NCI-H1417 (cell line): Measurements from ENCODE around the gene GART.
A peak's percentile ranks its signal among the peaks of the same experiment; 100 is the strongest.
"Not testable (repeated sequence)": the region's sequence is repeated elsewhere in the genome, so short reads cannot be mapped to it uniquely, and the experiment has no call there.

Experiments
- DNase-seq, 3 experiments: peaks; one replicate each; lab custom pipeline; 2025; lab: John Stamatoyannopoulos, UW

Gene GART

DNA sequence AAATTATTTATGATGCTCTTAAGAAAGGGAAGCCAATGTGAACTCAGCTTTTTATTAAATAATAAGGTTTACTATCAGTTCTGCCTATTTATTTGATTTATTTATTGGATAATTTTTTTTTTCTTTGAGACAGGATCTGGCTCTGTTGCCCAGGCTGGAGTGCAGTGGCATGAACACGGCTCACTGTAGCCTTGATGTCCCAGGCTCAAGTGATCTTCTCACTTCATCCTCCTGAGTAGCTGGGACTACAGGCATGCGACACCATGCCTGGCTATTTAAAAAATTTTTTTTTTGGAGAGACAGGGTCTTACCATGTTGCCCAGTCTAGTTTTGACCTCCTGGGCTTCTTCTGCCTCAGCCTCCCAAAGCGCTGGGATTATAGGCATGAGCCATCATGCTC is 29.4 kb downstream of the GART start:
- DNase-seq, result no peak

DNA sequence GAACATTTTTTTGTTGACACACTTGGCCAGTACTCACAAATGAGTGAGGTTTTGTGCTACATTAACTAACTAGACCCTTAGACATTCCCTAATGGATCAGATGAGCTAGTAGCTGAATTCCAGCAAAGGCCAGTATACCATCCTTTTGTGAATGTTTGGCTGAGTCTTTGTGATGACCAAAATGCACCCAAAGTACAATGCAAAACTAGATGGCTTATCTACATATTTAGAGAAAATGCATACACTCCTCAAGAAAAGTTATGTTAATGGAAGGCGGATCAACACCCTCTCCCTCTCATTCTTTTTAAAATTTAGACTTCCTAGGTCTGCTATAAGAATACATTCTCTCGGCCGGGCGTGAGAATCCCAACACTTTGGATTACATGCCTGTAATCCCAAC is 30.3 kb downstream of the GART start:
- DNase-seq, result no peak

DNA sequence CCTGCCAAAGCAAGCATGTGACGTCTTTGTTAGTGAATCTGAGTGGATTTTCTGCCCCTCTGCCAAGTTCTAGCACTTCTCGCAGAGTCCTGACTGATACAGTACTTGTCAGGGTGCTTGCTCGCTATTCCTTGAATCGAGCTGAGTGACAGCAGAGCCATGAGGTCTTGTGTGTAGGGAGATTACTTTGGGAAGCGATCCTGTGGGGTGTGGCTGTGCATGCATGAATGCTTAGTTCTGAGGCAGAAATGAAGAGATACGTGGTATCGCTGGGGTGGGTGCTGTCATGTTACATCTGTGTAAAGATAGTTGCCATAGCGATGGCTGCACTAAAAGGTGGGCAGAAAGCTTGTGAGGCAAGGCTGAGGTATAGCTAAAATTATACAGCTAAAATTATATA is 31.1 kb downstream of the GART start:
- DNase-seq, result no peak

DNA sequence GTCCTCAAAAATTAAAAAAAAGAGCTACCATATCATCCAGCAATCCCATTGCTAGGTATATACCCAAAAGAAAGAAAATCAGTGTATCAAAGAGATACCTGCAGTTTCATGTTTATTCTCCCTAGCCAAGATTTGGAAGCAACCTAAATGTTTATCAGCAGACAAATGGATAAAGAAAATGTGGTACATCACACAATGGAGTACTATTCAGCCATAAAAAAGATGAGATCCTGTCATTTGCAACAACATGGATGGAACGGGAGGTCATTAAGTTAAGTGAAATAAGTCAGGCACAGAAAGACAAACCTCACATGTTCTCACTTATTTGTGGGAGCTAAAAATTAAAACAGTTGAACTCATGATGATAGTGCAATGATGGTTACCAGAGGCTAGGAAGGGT is 34.9 kb downstream of the GART start:
- not testable (repeated sequence) for DNase-seq

DNA sequence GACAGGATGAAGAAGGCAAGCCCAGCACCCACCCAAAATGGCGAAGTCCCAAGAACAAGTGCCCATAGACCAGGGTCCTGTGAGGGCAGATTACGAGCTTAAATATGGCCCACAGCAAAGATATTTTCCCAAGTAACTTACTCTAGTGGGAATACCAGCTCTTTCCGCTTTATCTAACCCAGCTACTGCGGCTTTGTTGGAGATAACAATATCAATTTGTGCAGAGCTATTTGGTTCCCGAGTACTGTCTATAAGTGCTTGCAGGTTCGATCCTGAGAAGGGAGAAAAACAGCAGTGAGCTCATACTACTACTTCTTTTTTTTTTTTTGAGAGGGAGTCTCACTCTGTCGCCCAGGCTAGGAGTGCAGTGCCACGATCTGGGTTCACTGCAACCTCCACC is 36.1 kb downstream of the GART start:
- no peak for DNase-seq

DNA sequence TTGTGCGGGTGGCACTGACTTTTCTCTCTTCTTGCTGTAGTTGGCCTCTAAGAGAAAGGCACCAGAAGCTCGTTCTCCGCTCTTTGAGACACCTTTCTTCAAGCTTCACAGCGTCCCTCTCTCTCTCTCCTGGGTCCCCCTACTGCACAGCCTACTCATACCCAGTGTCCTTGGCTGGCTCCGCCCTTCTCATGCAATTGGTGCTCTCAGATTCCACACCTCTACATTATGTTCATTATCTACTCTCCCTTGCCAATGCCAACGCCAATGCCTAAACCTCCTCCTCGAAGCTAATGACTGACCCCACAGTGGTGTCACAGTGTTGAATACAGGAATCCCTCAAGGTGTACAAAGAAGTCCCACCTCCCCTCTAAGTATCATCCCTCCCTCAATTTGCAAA is 45.6 kb downstream of the GART start:
- no peak for DNase-seq

DNA sequence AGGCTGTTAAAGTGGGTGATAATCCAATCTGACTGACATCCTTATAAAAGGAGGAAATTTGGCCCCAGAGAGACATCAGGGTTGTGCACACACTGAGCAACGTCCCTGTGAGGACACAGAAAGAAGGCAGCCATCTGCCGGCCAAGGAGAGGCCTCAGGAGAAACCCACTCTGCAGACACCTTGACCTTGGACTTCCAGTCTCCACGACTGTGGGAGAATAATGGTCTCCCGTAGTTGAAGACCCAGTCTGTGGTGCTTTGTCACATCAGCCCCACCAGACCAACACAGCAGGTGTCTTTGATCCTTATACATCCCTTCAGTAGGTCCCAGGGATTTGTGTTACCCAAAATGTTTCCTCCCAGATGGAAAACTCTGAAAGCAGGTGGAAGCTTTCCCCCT is 46.2 kb downstream of the GART start:
- no peak for DNase-seq

DNA sequence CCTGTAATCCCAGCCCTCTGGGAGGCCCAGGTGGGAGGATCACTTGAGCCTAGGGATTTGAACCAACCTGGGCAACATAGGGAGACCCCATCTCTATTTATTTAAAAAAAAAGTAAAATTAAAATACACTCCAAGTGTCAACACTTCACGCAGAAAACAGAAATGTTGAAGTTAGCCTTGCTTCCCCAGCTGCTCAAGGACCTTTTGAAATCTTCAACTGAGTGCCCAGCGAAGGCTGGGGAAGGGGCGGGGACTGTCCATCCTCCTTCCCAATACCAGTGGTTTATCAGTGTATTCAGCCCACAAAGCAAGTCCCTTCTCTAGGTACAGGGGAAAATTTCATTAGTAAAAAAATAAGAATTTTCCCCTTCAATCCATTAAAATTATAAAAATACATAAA is 48.2 kb downstream of the GART start:
- DNase-seq, result no peak

DNA sequence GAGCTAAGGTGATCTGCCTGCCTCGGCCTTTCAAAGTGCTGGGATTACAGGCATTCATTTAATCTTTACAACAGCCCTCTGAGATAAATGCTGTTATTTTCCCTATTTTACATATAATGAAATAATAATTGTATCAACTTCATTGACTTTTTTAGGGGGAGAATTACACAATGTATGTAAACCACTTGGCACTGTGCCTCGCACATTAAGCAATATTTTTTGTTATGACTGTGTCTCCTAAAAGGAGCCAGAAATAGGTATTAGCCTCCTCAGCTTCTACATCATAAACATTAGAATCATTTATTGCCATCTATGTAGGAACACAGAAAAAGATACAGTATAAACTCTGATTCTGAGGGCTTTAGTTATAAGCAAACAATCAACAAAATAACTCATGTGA is 49.3 kb downstream of the GART start:
- no peak for DNase-seq

DNA sequence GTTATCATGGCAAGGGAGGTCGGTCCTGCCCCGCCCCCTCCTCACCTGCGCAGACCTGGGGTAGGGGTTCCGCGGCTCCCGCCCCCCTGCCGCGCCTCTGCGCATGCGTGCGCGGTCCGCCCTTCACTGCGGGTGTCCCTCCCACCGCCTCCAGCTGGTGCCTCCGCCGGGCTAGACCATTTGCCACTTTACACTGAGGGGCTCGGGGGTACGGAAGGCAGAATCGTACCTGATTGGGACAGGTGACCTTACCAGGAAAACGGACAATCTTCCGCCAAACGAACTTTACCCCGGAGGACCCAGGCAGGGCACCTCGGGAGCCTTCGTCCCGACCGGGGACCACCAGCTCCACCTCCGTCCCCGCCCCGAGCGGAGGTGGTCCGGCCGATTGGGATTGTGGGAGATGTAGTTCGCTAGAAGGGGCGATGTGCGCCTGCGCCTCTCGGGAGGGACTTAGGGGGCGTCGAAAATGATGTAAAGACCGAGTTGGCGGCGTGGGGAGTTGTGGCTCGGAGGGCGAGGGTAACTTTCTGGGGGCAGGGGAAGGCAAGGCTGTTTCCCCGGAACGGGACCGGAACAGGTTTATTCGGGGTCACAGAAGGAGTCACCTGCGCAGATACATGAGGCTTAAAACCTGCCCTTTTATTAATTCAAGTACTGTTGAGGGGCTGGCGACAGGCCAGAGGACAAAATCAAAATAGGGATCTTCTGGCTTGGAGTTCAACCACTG is 50.4 kb downstream of the GART start, which contains the start of gene DNAJC28:
Gene DNAJC28 (minus strand): TSS at position 344 of the 730 bp plus-strand sequence. CDS start 2,323 bp downstream, outside the sequence.
- DNase-seq, result peak; percentile 96 to 98 (median 98)

DNA sequence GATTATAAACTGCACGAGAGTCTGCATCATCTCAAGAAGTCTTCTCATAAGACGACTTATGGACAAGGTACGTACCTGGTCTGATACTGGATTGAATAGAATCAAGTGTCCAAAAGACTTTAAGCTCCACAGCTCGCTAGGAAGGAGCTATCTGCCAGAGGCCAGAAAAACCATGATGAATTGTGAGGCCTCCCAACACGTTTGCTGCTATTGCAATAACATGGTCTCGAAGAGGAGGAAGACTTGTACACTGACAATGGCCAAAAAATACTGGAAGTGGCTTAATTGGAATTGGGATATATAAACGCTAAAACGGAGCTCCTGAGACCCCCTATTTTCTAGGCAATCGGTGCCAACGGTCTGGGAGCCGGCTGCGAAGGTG is 50.9 kb downstream of the GART start:
- peak in 1 of 3 experiments; percentile 62 for DNase-seq

DNA sequence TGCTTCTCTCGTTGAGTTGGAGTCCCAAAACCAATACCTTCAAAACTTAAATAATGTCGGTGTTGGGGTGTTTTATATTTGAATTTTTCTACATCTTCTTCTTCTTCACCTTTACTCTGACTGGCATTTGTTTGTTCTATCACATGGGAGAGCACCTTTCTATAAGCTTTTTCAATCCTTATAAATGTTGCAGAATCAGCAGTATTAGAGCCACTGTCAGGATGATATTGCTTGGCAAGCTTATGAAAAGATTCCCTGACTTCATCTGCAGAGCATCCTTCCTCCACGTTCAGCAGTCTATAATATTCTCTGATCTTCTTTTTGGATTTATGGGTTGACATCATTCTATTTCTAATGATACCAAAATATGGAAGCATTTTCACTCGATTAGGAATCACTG is 53.0 kb downstream of the GART start:
- no peak for DNase-seq

DNA sequence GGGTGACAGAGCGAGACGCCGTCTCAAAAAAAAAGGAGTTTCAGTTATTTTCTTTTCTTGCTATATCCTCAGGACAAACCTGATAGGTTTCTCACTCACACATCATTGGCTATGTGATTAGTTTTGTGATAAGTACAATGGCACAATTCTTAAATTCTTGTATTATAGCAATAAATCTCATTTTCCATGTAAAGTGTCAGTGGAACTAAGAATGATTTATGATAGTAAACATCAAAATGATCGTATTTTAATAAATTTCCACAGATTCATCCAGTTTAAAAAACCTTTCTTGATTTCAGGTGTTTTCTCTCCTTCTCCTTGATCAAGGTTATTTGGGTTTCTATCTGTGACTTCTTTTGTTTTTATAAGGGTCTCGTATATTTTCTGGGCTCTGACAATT is 53.9 kb downstream of the GART start:
- DNase-seq, result no peak

DNA sequence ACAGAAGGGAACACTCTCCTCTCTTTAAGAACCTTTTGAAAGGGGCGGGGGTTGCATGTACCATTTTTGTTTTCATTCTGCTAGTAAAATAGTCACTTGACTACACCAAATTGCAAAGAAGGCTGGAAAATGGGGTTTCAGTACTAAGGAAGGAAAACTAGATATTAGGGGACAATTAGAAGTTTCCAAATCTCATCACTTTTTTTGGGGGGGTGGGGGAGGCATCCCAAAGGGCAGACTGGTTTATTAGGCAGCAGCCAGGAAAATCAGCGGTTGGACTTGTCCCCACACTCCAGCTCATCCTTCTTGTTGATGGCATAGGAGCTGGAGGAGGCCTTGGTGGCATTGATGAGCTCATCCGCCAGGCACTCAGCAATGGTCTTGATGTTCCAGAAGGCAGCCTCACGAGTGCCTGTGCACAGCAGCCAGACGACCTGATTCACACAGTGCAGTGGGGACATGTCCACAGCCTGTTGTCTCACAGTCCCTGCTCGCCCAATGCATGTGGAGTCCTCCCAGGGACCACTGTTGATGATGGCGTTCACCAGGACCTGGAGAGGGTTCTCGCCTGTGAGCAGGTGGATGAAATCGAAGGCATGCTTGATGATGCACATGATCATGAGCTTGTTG is 60.5 kb downstream of the GART start:
- no peak for DNase-seq

DNA sequence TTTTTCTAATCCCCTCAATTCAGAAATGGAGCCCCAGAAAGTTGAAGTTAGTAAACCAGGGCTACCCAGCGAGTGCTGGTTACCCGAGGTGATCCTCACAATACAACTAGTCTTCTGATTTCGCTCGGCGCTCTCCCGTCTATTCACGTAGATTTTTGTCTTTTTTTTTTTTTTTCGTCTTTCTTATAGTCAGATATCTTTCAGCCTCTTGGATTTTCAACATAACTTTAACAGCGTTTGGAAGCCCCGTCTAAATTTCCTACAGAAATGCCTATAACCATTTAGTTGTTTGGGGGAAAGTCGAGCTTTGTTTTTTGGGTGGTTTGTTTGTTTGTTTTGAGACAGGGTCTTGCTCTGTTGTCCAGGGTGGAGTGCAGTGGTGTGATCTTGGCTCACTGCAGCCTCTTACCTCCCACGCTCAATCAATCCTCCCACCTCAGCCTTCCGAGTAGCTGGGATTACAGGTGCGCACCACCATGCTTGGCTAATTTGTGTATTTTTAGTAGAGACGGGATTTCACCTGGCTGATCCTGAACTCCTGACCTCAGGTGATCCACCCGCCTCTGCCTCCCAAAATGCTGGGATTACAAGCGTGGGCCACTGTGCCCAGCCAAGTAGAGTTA is 61.3 kb downstream of the GART start:
- DNase-seq, result no peak

DNA sequence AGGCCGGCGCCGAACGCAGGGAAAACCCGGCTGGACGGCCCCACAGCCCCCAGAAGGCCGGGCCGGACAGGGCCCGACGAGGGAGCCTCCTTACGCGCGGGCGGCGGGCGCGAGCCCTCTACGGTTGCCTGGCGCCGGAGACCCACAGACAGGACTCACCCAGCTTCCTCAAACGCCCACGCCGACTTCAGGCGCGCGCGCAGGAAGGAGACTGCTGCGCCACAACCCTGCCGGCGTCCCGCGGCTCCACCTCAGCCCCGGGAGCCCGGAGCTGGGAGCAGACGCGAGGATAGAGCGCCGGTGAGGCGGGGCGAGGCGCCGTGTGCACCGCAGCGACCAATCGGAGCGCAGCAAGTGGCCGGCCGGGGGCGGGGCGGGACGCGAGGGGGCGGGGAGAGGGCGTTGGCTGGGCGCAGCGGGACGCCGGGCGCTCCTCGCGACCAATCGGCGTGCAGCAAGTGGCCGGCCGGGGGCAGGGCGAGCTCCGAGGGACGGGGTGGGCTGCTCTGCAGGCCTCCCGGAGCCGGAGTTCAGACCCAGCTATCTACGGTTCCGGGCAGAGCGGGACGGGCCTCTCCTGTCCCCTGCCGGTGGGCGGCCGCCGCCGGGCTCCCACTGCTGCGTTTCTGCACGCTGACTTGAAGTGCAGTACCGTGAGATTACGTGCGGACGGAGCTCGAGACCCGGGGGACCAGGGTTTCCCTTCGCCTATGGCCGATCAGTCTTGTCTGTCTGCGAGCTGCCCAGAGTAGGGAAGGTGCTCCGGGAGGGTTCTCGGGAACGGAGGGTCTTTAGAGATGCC is 62.0 kb downstream of the GART start, which contains the start of gene TMEM50B:
Gene TMEM50B (minus strand): TSS at position 296 of the 802 bp plus-strand sequence. CDS start 11,089 bp downstream, outside the sequence.
- DNase-seq, result peak; percentile 97 to 98 (median 97)

DNA sequence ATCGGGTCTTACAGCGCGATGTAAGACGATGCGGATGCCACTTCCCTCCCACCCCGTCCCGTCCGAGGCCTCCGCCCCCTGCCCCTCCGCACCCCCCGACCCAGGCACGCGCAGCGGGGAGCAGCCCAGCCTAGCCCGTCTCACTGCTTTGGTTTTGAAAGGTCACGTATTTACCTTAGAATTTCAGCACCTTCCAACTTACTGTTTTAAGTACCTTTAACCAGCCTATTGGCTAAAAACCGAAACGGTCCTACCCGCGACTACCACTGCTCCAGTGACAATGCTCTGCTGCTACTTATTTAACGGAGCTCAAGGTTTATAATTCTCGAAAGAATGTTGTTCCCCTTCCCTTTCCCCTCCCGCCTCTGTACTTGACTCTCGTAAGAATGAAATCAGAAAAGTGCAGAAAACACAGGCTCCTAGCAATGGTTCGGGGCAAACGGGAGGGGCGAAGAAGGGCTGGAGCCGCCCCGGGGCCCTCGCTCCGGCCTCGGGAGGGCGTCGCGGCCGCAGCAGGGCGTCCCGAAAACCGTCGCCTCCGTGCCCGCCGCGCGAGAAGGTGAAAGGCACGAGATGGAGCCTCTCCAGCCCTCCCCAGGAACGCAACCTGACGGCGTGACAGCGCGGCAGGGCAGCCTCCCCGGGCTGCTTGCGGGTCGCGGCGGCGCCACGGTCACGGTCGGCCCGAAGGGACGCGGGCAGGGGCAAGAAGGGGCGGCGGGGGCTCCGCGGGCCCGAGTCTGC is 62.8 kb downstream of the GART start:
- DNase-seq, result peak; percentile 57 to 77 (median 74)

DNA sequence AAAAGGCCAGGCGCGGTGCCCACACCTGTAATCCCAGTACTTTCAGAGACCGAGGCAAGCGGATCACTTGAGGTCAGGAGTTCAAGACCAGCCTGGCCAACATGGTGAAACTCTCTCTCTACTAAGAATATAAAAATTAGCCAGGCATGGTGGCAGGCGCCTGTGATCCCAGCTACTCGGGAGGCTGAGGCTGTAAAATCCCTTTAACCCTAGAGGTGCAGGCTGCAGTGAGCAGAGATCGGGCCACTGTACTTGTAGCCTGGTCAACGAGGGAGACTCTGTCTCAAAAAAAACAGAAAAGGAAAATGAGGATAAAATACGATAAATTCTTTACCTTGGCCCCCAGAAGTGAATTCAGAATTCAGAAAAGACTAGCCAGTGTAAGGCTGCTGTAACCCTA is 63.7 kb downstream of the GART start:
- DNase-seq, result no peak

DNA sequence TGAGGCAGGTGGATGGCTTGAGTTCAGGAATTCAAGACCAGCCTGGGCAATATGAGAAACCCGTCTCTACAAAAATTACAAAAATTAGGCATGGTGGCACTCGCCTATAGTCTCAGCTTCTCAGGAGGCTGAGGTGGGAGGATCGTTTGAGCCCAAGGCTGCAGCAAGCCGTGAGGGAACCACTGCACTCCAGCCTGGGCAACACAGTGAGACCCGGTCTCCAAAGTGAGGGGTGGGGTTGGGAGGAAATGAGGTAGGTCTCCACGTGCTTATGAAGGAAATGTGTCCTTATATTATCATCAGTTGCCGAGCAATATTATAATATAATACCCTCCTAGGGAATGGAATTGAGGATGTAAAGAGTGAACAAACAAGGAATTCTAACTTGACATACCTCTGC is 64.9 kb downstream of the GART start:
- DNase-seq, result no peak

DNA sequence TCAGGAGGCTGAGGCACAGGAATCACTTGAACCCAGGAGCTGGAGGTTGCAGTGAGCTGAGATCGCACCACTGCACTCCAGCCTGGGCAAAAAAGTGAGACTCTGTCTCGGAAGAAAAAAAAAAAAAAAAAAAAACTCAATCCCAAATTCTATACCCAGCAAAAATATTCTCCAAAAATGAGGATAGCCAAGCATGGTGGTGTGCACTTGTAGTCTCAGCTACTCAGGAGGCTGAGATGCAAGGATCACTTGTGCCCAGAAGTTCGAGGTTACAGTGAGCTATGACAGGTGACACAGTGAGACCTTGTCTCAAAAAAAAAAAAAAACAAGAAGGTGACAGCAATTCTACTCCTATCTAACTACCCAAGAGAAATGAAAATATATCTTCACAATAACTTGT is 68.6 kb downstream of the GART start:
- no peak for DNase-seq

DNA sequence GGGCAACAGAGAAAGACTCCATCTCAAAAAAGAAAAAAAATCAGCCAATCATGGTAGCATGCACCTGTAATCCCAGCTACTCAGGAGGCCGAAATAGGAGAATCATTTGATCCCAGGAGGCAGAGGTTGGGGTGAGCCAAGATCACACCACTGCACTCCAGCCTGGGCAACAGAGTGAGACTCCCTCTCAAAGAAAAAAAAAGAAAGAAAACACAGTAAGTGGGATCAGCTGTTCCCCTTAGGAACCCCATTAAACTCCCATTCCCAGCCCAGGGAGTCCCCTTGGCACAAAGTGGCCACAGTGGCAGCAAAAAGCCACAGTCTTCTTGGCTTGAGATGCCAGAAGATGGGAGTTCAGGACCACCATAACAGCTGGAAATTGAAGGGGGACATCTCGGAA is 71.2 kb downstream of the GART start:
- DNase-seq, result no peak

DNA sequence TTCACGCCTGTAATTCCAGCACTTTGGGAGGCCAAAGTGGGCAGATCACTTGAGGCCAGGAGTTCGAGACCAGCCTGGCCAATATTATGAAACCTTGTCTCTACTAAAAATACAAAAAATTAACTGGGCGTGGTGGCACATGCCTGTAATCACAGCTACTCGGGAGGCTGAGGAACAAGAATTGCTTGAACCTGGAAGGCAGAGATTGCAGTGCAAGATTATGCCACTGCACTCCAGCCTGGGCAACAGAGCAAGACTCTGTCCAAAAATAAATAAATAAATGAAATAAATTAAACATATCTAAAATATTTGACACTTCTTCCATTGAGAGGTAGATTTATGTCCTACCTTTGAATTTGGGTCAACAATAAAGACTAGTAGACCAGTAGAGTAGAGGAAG is 72.7 kb downstream of the GART start:
- not testable (repeated sequence) for DNase-seq
